Body of pancreas (tissue), 4 donors: ENCODE measurements around the gene NET1.

Source experiments
- CTCF ChIP-seq, 7 experiments: fragments of 450-650 bp in 4 of 7; fragments of 200-600 bp in 3 of 7; sonication (generic) in 3 of 7; IDR thresholded peaks; one replicate each; pipeline ENCODE4 v1.5.1; 2016 to 2019; ENCODE audit warnings: antibody characterized with exemption in 7 of 7
- POLR2A ChIP-seq, 3 donors: fragments of 450-650 bp; IDR thresholded peaks; one replicate each; pipeline ENCODE4 v1.6.1; 2016; ENCODE audit warnings: antibody characterized with exemption in 3 of 3, mild to moderate bottlenecking in 2 of 3

- TF ChIP-seq POLR2A (IDR thresholded peaks at IDR 0.05), result no peak
- TF ChIP-seq CTCF (IDR thresholded peaks at IDR 0.05), result no peak
Observed at GRCh38 chr10:5419466-5420094, 7.2 kb downstream of the NET1 start.
